Measurements from ENCODE around the gene RAD51D. TPM values are rescaled to one million over a fixed set of nuclear protein-coding genes. Genes with fewer than 3 reads are reported as not detected.

Gene RAD51D
- total RNA-seq, 2 donors from 2014 or later = 9.9 to 12.0 TPM

GRCh38 chr17:35068249-35068648 lies 51.4 kb downstream of the RAD51D start:
- TF ChIP-seq POLR2A (IDR thresholded peaks at IDR 0.05) (no peak), POLR2AphosphoS5 (IDR thresholded peaks at IDR 0.05) (no peak)
- TF ChIP-seq, protein P1, sequence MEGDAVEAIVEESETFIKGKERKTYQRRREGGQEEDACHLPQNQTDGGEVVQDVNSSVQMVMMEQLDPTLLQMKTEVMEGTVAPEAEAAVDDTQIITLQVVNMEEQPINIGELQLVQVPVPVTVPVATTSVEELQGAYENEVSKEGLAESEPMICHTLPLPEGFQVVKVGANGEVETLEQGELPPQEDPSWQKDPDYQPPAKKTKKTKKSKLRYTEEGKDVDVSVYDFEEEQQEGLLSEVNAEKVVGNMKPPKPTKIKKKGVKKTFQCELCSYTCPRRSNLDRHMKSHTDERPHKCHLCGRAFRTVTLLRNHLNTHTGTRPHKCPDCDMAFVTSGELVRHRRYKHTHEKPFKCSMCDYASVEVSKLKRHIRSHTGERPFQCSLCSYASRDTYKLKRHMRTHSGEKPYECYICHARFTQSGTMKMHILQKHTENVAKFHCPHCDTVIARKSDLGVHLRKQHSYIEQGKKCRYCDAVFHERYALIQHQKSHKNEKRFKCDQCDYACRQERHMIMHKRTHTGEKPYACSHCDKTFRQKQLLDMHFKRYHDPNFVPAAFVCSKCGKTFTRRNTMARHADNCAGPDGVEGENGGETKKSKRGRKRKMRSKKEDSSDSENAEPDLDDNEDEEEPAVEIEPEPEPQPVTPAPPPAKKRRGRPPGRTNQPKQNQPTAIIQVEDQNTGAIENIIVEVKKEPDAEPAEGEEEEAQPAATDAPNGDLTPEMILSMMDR (IDR thresholded peaks at IDR 0.05) = no peak
- WGBS = 93% methylated on average over 2 of the region's 2 CpGs
- no peak overlapping the region for H3K27ac ChIP-seq
- peaks cover 12% of the 10 kb centered on the region for H3K4me1 ChIP-seq (replicated peaks)
- H3K27me3 ChIP-seq (replicated peaks; ENCODE audit: insufficient read depth) = no peaks in the 10 kb centered on the region
- H3K4me3 ChIP-seq = no peak overlapping the region
- H3K9me3 ChIP-seq = no peaks in the 10 kb centered on the region
- no peaks in the 10 kb centered on the region for H3K36me3 ChIP-seq
- DNase-seq (ENCODE audit: low spot score) = no peak
- intact Hi-C loops (cut with DNase I) = no loop called here

- intact Hi-C loops (cut with DNase I) = no loop called here
Observed at GRCh38 chr17:35065880-35066279, 53.8 kb downstream of the RAD51D start.

DNA sequence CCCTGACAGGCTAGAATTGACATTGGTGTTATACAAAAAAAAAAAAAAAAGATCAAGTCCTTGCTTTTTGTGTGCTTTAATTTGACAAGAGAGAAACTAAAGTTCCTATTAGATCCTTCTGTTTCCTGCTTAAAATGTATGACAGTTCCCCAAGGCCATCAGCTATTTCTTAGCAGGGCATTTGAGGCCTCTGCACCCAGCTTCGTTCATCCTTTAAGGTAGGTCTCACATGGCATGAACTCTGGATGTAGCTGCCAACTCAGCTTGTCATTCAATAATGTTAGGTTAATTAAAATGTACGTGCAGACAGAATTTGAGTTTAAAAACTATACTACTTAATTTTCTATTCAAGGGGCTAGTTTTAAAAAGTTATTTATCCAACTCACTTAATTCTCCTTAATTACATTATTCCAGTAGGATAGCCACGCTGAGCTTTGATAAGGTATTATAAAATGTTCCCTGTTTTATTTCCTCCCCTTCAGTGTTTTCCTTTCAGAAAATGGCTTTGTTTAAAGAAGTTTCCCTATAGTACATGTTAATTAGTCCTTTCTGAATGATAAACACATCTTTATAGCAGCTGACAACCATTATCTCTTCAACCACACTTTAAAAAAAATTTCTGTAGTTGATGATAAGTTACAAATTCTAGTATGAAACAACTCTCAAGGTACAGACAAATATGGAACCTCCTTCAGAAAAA lies 55.0 kb downstream of the RAD51D start:
- Histone ChIP-seq H3K27ac (peak overlapping the region; percentile 77 to 79), H3K9me3 (no peaks in the 10 kb centered on the region), H3K36me3 (no peaks in the 10 kb centered on the region), H3K27me3 (replicated peaks; ENCODE audit: insufficient read depth) (no peaks in the 10 kb centered on the region), H3K4me3 (no peak overlapping the region), H3K4me1 (replicated peaks) (peaks cover 12% of the 10 kb centered on the region)
- intact Hi-C loops (cut with DNase I) = loop anchor here (5.0 kb wide), 1 partner anchor 42 kb away; no protein-coding TSS in a partner anchor
- DNase-seq (ENCODE audit: low spot score) = no peak
- no peak for TF ChIP-seq POLR2AphosphoS5 (IDR thresholded peaks at IDR 0.05)
- TF ChIP-seq, protein P1 (IDR thresholded peaks at IDR 0.05) = no peak
- TF ChIP-seq POLR2A (IDR thresholded peaks at IDR 0.05) = no peak
- WGBS = 77% methylated on average over 3 of the region's 3 CpGs

More at GRCh38 chr17:35065880-35066279, 53.8 kb downstream of the RAD51D start:
- H3K27ac ChIP-seq = no peak overlapping the region
- TF ChIP-seq POLR2A (IDR thresholded peaks at IDR 0.05) (no peak), POLR2AphosphoS5 (IDR thresholded peaks at IDR 0.05) (no peak)
- TF ChIP-seq, protein P1 (IDR thresholded peaks at IDR 0.05) = no peak
- WGBS = 94% methylated on average over 4 of the region's 4 CpGs
- H3K9me3 ChIP-seq = no peaks in the 10 kb centered on the region
- no peaks in the 10 kb centered on the region for H3K27me3 ChIP-seq (replicated peaks; ENCODE audit: insufficient read depth)
- DNase-seq (ENCODE audit: low spot score) = no peak
- no peak overlapping the region for H3K4me3 ChIP-seq
- H3K36me3 ChIP-seq = no peaks in the 10 kb centered on the region
- H3K4me1 ChIP-seq (replicated peaks) = peaks cover 12% of the 10 kb centered on the region

- Histone ChIP-seq H3K4me3 (peak within 1 kb of the TSS; percentile 7 to 14), H3K9me3 (no peaks in the 10 kb centered on the region), H3K36me3 (no peaks in the 10 kb centered on the region), H3K27me3 (replicated peaks; ENCODE audit: insufficient read depth) (no peaks in the 10 kb centered on the region), H3K27ac (peak within 1 kb of the TSS; percentile 77 to 79), H3K4me1 (replicated peaks) (peaks cover 12% of the 10 kb centered on the region)
- TF ChIP-seq POLR2A (IDR thresholded peaks at IDR 0.05) = no peak
- TF ChIP-seq POLR2AphosphoS5 (IDR thresholded peaks at IDR 0.05) = peak; percentile 93
- TF ChIP-seq, protein P1 (IDR thresholded peaks at IDR 0.05) = peak in 3 of 4 experiments; percentile 19 to 61 (median 34)
- WGBS = 17% methylated on average over 6 of the region's 6 CpGs
- intact Hi-C loops (cut with DNase I) = loop anchor here (1.0 to 5.0 kb wide), 2 partner anchors 41 to 82 kb away; no protein-coding TSS in a partner anchor
- DNase-seq (ENCODE audit: low spot score) = peak; percentile 96
Observed at GRCh38 chr17:35063514-35064223, 56.0 kb downstream of the RAD51D start, which contains the start of gene RFFL. TSS of gene RFFL (minus strand) at chr17:35063707. CDS start at chr17:35026553, 37,154 bp downstream.
